NCI-H2081 (cell line): ENCODE results near the gene TMC7.

Experiments used
- DNase-seq, 2 experiments: peaks; one replicate each; lab custom pipeline; 2025; lab: John Stamatoyannopoulos, UW

Gene TMC7

DNA sequence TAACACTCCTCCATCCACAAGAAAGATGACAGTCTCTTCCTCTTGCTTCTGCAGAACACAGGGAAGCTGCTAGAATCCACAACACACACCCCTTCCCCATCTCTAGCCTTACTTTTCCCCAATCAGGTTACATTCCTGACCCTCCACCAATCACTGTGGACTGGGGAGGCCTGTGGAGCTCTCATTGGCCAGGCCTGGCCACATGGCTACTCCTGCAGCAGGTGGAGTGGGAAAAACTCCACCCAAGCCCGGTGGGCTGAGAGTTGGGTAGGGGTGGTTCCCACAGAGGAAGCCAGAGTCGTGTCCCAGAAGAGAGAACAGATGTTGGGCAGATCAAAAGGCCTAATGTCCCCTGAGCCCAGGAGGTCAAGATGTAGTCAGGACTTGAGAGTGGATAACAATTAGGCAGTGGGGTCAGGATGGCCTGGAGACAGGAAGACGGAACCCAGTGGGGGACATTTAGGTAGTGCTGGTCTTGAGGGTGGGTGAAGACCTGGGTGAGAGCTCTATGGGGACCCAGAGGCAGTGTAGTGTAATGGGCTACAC is 105.7 kb downstream of the TMC7 start:
- no peak for DNase-seq

DNA sequence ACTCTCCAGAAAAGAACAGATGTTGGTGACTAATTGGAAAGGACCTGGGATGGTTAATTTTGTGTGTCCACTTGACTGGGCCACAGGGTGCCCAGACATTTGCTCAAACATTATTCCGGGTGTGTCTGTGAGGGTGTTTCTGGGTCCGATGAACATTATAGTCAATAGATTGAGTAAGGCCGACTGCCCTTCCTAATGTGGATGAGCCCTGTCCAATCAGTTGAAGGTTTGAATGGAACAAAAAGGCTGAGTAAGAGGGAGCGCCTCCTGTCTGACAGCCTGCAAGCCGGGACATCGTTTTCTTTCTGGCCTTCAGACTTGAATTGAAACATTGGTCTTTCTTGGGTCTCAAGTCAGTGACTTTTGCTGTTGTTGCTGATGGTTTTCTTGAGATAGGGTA is 107.2 kb downstream of the TMC7 start:
- no peak for DNase-seq

DNA sequence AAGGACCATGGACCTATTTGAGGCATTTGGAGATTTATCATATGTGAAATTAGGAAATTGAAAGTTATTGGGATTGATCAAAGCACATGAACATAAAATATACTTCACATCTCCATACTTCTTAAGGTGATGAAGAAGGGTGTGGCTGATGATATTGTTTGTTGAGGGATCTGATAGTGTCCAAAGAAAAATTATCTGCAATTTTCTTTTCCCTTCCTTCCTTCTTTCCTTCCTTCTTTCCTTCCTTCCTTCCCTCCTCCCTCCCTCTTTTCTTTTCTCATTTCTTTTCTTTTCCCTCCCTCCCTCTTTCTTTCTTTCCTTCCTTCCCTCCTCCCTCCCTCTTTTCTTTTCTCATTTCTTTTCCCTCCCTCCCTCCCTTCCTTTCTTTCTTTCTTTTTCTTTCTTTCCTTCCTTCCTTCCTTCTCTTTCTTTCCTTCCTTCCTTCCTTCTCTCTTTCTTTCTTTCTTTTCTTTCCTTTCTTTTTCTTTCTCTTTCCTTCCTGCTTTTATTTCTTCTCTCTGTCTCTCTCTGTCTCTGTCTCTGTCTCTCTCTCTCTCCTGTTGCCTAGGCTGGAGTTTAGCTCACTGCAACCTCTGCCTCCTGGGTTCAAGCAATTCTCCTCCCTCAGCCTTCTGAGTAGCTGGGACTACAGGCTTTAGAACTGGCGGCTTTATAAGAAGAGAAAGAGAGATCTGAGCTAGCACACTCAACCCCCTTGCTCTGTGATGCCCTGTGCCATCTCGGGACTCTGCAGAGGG is 109.1 kb downstream of the TMC7 start:
- DNase-seq = no peak

DNA sequence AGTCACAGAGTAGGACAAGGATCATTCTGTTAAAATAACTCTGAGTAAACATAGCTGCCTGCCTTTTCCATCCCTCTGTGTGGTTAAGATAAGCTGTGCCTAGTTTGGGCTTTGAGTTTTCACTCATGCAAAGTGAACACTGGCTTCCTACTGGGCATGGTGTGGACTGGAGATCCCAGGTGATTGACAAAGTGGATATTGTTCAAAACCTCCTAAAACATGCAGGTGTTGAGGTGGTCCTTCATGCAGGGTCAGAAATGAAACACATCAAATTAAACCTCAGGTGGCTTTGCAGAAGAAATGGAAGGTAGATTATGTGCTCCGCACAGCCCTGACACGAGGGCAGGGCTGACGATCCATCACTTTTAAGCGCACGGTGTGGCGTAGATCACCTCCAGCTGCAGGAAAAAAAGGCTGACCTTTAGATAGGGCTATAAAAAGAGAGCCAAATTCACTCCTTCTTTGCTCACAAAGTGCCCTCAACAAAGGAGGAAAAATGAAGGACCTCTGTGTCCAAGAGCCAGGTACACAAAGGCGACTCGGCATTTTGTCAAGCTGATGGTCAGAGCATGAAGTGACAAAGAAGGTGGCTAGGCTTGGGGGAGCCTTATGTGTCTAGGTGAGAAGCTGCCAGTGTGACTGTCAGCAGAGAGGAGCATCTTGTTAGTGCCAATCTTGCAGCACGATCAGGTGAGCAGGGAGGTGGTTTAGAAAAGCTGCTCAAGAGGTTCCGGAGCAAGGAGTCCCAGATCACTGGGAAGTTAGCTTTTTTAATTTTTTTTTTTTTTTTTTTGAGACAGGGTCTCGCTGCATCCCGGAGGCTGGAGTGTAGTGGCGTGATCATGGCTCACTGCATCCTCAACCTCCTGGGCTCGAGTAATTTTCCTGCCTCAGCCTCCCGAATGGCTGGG is 110.2 kb downstream of the TMC7 start:
- no peak for DNase-seq

DNA sequence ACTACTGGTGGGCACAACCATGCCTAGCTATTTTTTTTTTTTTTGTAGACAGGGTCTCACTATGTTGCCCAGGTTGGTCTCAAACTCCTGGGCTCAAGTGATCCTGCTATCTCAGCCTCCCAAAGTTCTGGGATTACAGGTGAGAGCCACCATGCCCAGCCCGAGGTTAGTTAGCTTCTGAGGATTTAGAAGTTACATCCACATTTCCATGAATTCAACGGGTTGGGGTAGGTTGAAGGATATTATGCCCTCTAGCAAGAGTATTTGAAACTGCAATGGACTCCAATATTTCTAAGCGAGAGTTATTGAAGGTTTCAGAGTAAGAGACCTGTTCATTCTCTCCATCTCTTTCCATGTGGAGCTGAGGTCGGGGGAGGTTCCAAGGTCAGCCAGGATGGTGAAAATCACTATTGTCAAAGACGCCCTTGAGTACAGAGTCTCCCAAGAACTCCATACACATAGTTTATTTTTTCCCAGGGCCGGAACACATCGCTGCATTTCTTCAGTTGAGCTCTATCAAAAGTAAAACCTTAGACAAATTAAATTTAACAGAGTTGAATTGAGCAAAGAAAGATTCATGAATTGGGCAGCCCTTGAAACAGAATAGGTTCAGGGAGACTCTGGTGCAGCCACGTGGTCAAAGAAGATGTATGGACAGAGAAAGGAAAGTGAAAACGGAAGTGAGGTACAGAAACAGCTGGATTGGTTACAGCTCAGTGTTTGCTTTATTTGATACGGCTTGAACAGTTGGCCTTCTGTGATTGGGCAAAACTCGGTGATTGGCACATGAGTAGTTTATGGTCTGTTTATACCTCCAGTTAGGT is 111.0 kb downstream of the TMC7 start:
- DNase-seq = no peak

DNA sequence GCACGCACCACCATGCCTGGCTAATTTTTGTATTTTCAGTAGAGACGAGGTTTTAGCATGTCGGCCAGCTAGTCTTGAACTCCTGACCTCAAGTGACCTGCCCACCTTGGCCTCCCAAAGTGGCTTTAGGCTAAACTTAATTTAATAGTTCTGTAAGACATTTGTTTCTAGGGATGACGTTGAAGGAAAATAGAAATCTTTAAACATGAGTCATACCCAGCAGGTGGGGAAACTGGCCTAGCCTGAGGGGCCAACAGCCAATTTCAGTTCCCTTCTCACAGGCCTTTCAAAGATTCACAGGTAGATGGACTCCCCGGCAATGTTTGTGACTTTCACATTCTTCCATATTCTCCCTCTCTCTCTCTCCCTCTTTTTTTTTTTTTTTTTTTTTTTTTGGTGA is 111.9 kb downstream of the TMC7 start:
- DNase-seq = no peak

DNA sequence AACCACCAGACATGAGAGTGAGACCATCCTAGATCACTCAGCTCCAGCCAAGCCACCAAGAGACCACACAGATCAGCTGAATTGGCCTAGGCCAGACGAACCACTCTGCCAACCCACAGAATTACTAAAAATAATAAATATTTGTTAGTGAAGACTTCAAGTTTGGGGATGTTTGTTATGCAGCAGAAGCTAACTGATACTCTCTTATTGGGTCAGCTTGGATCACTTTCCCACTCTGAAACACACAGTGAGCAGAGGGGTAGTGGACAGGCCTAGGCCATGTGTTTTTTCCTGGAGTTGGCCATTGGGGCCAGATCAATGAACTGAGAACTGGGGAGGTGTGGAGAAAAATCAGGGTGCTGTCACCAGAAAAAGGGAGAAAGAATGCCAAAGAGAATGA is 114.4 kb downstream of the TMC7 start:
- DNase-seq = no peak

DNA sequence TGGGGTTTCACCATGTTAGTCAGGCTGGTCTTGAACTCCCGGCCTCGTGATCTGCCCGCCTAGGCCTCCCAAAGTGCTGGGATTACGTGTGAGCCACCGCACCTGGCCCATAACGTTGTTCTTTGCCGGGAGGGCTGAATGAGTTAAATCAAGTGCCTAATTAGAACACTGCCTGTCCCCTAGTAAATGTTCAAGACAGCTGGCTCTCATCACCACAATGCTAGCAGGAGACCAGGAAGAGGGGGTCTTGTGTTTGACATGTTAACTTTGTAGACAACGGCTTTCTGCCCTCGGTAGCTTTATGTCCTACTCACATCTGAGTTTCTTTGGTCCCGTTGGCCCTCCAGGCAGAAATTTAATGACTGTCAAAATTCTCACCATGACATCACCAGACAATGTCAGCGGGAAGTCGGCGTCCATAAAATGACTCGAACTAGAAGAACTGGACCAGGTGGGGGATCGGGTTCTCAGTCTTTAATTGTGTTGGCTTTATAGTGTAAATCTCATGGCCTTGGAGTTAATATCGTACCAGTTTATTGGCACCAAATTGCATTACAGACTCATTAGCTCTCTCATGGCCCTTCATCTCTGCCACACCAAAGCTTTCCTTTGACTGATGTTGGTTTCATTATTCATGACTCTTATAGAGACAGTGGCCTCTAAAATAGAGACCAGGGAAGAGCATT is 118.6 kb downstream of the TMC7 start:
- no peak for DNase-seq

DNA sequence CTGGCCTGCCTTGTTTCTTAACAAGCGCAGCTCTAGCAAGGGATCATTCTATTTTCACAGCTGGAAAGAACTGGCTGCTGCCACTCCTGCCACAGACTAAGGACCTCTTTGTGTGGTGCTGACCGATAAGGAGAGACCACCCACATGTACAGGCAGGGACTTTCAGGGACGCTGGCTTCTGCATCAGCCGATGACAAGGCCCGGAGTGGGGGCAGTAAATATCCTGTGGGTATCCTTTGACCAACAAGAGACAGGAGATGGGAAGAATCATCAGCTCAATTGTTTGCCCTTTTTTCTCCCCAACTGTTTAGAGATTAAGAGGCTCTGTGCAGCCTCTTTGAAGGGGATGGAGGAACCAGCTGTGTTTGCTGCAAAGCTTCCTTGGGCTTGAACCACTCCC is 120.9 kb downstream of the TMC7 start:
- no peak for DNase-seq

DNA sequence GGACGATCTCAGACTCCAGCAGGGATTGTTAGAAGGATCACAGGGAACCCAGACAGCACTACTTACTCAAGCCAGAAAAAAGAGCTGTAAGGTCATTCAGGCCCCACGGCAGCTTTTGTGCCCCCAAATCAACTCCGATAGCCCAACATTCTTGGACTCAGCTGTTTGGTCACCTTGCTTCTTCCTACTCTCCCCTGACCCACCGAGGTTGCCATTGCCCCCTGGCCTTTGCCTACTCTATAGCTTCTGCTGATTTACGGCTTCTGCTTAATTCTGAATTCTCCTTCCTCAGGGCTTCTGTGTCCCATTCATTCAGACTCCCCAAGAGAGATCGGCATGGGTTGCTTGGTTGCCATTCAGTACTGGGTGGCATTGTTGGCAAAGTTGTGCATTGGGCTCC is 121.4 kb downstream of the TMC7 start:
- no peak for DNase-seq

DNA sequence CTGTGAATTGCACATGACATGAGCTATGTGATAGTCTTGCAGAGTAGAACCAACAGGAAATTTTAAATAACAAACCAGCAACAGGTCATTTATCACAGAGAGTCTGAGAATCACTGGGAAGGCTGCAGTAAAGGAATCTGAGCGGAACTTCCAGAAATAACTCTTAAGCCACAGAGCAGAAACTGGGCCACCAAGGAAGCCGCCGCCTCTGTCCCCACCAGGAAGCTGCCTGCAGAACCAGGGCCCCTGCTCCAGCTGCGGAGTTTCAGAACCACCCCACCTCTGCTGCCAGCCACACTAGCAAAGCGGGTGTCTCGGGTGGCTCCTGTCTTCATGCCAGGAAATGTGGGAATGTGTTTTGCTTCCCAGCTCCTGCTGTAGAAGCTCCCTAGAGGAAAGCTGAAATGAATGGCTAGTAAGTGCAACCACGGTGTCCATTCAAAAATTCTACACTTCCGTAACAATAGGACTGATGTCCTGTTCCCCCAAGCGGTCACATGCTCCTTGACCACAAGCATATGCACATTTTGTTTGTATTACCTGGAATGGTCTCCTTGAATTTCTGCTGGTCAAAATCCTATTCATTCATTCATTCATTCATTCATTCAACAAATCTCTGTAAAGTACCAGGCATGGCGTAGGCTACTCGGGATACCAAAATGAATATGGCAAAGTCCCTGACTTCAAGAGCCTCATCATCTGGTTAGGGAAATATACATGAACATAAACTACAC is 122.3 kb downstream of the TMC7 start:
- no peak for DNase-seq

DNA sequence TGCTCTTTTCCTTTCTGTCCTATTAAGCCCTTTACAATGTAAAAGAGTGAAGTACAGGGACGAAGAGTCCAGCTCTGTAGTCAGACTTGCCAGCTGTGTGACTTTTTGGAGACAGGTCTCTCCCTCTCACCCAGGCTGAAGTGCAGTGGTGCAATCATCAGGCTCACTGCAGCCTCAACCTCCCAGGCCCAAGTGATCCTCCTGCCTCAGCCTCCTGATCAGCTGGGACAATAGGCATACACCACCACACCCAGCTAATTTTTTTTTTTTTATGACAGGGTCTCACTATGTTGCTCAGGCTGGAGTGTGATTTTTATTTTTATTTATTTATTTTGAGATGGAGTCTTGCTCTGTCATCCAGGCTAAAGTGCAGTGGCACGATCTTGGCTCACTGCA is 122.9 kb downstream of the TMC7 start:
- DNase-seq = no peak

DNA sequence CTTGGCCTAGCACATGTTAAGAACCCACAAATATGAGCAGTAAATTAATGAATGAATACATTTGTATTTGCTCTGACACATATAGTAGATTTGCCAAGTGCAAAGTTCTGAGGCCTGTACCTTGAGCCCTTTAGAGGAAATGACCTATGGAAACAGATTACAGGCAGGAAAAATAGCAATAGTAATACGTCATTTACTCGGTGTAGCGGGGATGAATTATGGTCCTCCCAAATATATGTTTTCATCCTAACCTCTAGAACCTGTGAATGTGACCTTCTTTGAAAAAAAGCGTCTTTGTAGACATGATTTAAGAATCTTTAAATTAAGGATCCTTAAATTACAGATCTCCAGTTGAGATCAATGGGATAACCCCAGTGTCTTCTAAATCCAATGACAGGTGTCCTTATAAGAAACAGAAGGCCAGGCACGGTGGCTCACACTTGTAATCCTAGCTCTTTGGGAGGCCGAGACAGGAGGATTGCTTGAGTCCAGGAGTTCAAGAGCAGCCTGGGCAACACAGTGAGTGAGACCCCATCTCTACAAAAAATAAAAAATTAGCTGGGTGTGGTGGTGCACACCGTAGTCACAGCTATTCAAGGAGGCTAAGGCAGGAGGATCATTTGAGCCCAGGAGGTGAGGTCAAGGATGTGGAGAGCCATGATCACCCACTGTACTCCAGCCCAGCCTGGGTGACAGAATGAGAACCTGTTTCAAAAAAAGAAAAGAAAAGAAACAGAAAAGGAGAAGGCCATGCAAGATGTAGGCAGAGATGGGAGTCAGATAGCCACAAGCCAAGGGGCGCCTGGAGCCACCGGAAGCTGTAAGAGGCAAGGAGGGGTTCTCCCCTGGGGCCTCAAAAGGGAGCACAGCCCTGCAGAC is 124.9 kb downstream of the TMC7 start:
- no peak for DNase-seq

DNA sequence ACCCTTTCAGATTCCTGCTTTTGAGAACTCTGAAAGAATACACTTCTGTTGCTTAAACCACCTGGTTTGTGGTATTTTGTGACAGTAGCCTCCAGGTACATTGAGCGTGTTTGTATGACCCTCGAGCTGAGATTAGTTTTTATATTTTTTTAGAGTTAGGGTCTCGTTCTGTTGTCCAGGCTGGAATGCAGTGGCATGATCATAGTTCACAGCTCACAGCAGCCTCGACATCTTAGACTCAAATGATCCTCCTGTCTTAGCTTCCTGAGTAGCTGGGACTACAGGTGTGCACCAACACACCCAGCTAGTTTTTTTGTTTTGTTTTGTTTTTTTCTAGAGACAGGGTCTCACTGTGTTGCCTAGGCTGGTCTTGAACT is 125.5 kb downstream of the TMC7 start:
- DNase-seq = no peak

DNA sequence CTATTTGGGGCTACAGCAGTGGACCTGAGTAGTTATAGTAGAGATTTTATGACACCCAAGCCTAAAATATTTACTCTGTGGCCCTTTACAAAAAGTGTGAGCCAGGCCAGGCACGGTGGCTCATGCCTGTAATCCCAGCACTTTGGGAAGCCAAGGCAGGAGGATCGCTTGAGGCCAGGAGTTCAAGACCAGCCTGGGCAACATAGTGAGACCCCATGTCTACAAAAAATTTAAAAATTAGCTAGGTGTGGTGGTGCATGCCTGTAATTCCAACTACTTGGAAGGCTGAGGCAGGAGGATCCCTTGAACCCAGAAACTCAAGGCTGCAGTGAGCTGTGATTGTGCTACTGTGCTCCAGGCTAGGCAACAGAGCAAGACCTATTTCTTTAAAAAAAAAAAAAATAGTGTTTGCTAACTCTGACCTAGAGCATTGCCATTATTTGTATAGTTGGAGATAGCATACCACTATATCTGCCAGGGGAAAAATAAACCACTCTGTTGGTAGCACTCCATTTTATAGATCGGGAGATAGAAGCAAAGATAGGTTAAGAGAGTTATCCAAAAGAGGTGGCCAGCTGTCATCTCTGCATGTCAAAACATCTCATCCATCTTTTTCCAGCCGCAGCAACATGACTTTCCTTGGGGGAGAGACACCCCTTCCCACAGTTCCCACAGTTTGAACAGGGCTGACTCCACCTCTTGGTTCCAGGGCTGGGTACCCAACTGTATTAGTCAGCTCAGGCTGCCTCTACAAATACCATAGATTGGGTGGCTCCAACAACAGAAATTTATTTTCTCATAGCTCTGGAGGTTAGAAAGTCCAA is 127.0 kb downstream of the TMC7 start:
- no peak for DNase-seq

DNA sequence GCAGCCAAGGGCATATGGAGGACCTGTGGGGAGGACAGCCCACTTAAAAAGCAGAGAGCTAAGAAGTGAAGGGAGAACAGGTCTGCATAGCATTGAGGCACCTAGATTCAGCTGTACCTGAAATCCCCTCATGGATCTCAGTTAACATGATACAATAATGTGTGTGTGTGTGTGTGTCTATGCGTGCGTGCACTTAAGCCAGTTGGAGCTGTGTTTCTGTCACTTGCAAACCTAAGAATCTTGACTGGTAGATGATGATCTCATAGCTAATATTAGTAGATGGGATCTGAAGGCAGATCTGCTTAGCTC is 128.3 kb downstream of the TMC7 start:
- DNase-seq = no peak
